Cerebellar nuclear complex (tissue), 1 donor: ENCODE data around the gene SLIT3.

Source experiments
- DNase-seq, 2 experiments: peaks; one replicate each; lab custom pipeline; 2025; lab: John Stamatoyannopoulos, UW

Gene SLIT3

DNA sequence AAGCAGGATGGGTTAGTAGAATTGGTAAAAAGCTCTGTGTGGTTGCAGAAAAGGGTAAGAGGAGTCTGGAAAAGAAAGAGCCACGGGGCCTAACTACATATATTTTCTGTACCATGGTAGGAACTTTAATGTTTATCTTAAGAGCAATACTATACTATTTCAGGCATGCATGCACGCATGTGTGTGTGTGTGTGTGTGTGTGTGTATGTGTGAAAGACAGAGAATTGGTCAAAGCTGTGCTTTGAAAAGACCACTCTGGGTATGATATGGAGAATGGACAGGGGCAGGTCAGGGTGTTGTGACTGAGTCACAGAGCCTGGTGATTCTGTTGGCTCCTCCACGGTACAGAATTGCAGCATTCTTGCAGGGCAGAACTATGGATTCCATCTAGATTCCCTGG is 339.3 kb downstream of the SLIT3 start:
- DNase-seq = no peak

DNA sequence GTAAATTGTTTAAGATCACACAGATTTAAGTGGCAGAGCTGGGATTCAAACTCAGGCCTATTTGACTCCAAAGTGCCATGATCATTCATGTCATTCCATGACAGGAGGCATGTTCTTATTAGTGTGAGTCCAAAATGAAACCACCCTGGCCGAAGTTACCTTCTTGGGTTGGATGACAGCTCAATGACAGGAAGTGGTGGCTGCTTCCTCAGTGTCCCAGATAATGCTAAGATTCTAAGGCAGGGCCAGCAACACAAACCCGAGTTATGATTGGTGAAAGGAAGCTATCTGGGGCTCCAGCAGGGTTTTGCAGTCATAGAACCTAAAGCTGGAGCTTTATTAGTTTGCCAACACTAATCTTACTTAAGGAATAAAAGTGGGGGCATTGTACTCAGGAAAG is 340.4 kb downstream of the SLIT3 start:
- DNase-seq = no peak

DNA sequence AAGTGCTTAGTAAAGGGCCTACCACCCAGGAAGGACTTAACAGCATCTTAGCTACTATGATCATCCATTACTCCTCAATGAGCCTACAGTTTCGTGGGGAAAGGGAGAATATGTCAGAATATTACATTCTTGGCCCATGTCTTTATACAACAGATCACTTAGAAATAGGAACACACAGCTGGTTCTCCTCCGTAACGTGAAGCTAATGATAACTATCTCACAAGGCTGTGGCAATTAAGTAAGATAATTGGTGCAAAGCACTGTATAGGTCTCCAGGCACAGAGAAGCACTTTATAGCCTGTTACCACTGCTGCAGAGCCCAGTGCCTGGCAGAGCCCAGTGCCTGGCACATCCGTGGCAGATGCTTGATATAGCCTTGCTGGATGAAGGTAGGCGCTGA is 347.6 kb downstream of the SLIT3 start:
- no peak for DNase-seq

DNA sequence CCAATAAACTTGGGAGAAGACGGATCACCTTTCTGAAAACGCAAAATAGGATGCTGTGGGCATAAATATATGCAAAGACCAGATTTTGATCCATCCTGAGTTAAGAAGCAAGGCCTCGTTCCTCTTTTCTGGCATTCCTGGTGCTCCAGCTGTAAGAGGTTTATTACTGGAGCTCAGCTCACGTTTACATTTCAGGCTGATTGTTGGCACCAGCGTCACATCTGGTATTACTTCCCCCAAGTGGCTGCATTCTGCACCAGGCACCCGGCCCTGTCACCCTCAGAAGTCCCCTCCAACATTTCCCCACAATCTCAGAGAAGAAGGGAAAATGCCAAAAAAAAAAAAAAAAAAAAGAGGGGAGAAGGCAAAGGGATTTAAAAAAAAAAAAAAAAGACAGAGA is 348.7 kb downstream of the SLIT3 start:
- DNase-seq = no peak

DNA sequence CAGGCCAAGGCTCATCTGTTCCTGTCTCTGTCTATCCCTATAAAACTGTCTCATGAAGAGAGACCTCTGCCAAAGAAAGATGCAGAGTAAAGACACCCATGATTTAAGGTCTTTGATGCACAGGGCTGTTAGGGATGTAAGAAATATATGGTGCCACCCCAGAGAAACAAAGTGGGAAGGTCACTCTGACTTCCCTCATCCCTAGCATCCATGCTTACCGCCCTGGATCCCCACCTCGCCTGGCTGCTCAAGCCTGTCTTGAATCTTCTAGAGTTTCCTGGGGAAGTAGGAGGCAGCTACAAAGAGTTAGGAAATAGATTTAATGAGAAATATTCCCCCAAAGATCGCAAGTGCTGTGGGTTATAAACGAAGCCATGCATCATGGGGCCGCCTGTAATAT is 349.2 kb downstream of the SLIT3 start:
- DNase-seq = no peak

DNA sequence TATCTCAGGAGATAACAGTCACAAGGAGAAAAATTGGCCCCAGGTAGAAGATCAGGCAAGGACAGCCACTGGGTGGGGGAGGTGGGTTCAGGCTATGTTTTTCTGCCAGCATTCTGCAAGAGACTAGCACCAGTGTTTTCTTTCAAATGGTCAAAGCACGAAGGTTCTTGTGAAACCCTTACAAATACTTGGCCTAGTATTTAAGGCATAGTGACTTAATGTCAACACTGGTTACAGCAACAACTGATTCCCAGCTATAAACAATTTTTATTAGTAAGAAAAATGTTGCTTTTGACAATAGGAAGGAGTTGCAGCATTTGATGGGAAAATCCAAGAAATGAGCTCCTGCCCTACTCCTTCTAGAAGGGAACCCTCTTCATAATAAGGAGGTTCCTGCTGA is 349.6 kb downstream of the SLIT3 start:
- DNase-seq = no peak

DNA sequence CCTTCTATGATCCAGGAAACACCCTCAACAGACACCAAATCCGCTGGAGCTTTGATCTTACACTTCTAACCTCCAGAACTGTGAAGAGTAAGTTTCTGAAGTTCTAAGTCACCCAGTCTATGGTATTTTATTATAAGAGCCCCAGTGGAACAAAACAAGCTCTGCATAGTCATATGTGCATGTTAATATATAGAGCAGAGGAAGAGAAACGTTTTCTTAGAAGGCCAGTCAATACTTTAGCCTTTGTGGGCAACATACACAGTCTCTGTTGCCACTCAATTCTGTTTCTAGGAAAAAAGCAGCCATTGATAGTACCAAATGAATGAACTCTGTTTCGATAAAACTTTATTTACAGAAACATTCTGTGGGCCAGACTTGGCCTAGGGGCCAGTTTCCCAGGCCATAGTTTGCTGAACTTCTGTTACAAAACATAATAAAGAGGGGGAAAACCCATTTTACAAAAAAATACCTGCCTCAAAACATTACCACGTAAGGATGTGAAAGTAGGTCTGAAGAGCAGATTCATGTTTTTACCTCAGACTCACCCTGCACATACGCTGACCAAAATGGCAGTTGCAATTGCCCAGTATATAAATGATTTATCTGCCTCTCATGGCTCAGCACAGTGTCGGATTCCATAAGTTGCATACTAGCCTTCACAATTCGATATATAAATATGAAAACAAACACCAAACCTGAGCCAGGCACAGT is 350.5 kb downstream of the SLIT3 start:
- no peak for DNase-seq

DNA sequence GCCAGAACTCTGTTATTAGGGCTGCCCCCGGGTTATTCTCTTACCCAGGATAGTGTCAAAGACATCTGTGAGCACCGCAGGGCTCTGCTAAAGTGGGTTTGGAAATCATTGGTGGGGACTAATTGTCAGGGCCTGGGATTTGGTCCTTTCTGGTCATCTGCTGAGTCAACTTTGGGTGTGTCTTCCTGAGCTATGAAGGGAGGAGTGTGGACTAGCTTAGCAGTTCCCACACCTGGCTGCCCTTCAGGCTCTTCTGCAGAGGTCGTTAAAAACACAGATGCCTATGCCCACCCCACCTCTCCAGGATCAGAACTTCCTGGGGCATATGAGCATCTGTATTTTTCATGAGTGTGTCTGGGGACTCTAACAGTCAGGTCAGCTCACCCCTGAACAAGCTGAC is 352.2 kb downstream of the SLIT3 start:
- no peak for DNase-seq

DNA sequence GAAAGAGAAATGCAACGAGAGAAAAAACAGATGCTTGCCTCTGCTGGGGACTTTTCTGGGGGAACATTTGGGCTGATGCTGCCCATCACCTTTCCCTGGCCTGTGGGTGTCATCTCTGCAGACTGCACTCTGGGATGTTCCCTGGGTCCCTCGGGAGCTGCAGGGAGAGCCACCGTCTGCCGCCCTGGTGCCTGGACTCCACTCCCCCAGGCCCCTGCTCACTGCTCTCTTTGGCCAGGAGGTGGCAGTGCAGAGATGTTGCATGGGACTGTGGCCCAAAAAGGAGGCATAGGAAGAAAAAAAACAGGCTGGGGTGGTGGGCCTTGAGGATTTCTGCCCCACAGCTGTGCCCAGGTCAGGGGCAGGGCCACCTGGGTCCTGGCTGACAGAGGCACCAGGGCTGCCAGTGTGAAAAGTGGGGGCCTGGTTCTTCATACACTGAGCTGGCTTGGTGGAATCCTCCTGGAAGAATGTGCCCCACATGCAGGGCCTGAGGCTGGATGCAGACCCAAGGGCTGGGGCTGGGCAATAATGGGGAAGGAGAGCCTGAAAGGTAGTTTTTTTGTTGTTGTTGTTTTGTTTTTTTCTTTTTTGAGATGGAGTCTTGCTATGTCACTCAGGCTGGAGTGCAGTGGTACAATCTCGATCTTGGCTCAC is 353.6 kb downstream of the SLIT3 start:
- DNase-seq = no peak

DNA sequence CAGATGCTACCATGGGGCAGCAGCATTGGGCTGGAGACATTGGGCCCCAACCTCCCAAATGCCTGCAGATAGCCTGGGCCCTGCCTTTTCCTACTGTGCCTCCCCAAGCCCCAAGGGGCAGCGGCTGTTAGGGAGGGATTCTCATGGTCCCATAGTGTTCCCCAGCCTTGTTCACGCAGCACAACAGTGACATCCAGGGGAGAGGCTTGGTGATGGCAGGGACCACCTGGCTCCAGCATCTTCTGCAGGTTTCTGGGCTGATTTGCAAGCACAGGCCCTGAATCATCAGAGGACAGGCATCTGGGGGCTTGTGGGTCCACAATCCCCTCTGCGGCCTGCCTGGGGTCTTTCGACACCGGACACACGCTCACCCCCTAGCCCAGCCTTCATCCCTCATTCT is 354.6 kb downstream of the SLIT3 start:
- DNase-seq = no peak

DNA sequence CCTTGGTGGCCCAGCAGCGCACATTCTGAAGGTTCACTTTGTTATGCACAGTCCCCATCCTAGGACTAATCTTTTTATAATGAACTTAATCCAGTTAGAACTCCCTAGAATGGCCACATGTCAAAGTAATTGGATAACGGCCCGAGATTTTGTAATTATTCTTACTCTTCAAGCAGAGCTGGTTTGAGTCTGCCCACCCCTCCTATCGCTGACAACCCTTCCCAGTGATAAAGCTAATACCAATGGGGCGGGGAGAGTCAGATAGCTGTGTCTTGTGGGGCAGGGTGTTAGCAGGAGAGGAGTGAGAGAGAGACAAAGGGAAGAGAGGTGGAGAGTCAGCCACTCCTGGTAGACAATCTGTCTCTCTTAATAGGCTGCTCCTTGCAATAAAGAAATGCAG is 356.9 kb downstream of the SLIT3 start:
- DNase-seq = no peak

DNA sequence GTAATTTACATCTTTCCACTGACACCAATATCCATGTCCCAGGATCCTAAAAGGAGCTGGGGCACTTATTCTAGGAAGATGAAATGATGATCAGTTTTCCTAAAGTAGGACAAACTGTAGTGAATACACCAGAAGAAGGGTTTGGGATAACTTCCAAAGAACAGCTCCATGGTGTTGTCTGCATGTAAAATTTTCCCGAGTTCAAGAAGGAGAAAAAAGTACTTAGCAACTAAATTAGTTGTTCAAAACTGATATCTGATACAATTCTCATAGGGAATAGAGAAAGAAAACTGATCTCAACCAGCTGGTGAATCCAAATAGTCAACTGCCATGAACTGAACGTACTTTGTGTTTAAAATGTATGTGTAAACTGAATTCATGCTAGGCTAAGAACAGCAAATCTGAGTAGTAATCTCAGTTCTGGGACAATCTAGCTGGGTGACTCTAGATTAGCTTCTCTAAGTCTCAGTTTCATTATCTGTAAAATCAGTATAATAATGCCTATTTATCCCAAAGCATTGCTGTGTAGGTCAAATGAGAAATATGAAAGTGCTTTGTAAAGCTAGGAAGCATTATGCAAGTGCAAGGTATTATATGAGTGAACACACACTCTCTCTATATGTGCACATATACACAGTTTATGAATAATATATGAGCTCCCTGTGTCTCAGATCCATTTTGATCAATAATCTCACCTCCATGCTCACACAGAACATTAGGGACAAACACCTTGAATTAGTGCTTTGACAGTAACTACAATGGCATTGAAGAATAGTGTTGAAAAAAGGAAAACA is 357.7 kb downstream of the SLIT3 start:
- DNase-seq = no peak

DNA sequence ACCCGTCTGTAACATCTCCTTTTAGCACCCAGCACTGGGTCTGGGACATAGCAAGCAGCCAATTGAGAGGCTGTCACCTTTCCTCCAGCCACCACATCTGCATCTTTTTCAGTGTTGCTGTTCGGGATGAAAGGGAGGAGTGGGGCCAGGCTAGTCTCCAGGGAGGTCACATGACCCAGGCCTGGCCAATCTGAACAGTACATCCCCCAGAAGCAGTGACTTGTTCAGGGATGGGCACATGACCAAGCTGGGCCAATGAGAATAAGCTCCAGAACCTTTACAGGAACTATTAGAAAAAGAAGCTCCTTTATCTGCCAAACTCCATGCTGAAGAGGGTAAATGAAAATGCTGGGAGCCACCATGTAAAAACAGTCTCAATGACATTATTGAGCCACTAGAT is 359.0 kb downstream of the SLIT3 start:
- no peak for DNase-seq

DNA sequence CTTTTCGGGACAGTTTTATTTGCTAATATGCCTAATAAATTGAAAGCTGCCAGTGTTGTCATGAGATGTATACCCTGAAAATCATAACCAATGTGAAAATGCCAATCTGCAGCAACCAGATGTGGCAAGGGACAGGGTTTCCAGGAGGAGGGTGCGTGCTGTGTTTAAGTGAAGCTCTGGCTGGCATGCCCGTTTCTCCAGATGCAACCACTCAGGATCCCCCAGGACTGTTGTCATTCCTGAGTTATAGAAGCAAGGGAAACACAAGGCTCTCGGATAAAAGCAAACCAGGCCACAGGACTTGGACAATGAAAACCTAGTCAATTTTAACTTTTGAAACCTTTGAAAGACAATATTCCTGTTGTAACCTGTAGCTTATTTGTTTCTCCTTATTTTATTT is 360.2 kb downstream of the SLIT3 start:
- no peak for DNase-seq

DNA sequence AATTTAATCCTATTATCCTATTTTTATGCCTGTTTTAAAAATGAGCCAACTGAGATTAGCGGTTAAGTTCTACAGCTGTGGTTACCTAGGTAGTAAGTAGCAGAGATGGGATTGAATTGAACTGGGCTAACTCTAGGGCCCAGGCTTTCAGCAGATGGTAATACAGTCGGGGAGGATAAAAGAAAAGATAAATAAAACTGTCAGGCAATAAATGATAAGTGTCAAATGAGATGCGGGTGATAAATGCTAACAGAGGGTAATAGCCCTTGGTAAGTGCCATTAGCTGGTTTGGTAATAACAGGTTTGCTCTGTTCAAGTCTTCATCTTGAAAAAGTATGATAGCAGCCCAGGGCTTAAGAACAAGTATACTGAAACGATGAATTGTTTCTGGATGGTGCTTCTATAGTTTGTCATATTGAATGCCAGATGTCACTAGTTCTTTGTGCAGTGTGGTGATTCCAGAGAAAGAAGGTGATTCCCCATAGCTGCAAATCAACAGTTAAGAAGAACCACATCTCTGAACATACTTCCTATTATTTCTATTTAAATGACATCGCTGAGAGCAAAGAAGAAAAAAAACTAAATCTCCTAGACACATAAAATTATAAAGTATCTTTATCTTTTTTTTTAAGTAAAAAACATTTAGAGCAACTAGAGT is 360.9 kb downstream of the SLIT3 start:
- DNase-seq = no peak

DNA sequence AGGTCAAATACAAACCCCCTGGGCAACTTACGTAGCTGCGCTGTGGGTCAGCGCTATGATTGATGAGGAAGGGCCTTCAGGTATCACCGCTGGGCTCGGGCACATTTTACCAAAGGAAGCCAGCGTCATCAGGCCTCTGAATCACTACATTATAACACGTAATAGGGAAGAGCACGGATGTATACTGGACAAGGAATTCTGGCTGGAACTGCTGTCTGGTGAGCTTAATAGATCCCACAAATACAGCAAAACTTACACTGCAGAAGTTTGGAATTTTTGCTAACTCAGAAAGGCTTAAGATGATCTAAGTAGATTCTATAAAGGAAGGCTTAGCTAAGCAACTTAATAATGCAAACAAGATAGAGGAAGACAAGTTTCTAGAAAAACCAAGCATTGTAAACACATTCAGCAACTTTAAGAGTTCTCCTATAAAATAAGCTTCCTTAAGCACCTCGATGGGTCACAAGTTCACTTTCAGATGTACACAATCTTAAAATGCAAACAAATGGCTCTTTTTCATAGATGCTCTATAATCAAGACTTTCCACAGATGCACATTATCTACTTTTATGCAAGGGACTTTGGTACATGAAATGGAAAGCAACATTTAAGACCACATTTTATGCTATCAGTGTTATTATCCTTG is 361.7 kb downstream of the SLIT3 start:
- no peak for DNase-seq

DNA sequence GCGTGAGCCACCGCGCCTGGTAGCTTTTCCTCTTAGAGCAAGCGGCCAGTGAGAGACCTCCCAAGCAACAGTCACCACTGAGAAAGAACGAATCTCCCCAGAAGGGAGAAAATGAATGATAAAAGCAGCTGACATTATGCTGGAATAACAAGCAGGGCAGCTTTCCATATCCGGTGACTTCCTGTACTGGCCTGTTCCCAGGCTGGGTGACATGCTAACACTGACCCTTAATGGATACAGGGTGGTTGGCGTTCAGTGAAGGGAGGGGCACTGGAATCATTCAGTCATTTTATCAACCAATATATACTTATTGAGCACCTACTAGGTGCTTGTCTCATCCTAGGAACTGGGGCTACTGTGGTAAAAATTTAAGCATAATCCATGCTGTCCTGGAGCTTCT is 364.4 kb downstream of the SLIT3 start:
- DNase-seq = no peak

DNA sequence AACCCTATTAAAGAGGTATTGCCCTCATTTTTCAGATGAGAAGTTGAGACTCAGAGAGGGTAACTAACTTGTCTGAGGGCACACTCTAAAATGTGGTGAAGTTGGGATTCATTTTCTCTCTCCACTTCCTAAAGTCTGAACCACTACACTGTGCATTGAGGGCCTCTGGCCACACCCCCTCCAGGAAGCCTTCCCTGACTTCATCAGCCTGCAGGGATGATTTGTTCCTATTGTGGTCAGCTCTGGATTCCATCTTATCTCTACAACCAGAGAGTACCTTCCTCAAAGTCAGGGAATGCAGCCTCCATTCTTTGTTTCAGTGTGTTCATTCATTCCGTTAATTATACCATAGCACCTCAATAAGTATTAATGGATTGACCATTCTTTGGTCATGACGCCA is 365.8 kb downstream of the SLIT3 start:
- no peak for DNase-seq

DNA sequence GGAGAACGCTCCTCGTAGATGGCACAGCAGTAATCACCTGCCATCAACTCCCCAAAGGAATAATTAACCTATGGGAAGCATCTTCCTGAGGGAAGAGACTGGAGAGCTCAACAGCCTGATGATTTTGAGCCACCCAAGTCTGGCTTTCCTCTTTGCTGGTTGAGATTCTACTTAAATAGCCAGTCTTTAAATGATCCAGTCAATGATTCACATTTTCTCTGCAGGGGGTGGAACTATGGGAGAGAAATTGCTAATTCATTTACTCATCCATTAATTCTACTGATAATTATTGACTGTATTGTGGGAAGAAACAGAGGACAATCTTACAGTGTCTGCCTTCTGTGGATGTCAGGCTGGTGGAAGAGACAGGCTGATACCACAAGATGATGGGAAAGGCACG is 366.8 kb downstream of the SLIT3 start:
- DNase-seq = no peak

DNA sequence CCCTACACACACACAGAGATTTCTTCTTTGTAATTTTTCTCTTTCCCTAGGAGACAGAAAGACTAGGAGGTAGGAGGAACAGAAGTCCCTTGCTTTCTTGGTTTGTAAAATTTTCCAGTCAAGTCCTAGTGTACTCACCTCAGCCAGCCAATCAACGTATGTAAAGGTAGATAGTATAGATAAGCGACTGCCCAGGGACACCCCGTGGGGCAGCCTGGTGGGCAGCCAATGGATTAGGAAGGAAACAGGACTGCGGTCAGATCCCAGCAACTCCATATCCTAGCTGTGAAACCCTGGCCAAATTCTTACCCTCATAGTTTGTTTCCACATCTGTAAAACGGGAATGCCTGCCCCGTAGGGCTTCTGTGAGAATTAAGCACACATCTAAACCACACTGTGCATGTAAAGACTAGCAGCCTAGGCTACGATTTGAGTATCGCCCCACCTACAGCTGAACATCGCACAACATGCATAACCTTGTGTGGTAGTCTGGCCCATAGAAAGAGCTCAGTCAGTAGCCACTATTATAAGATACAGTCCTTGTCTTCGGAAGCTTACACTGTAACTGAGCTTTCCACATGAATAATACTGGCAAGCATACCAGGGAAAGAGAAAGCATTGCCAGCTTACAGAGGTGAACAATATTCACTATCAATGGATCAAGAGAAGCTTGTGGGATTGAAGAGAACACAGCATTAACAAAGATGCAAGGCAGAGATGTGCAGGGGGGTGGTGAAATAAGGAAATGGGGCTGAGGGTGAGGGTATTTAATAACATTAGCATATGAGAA is 368.3 kb downstream of the SLIT3 start:
- DNase-seq = no peak

DNA sequence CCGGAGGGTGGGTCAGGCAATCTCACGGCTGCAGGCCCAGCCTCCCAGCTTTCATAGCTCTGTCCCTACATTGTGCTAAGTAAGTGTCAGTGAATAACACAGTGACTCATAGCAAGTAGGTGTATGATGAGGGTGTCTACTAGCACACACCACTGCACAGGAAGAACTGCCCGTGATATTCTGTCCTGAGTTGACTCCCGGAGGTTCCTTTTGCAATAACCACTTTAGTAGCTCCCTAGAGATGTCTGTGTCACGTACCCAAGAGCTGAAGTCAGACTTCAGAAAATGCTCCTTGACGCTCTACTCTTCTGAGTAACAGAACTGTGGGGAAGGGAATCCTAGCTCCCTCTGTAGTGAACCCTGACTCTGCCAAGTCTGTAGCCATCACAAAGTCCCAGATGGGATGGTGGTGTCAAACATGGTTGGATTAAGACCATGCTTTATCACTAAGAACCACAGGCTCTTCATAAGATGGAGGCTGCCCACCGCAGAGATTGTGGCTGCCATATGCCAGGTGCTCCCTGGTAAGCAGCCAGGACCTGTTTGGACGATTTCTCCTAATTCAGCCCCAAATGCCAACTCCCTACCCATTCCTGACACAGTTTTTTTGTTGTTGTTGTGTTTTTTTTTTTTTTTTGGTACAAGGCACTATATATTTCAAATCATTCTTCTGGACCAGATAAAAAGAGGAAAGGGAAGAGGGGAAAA is 369.1 kb downstream of the SLIT3 start:
- no peak for DNase-seq
